Karpas-422 (cell line): ENCODE data around the gene LBX2. TPM values are rescaled to one million over a fixed set of nuclear protein-coding genes. Genes with fewer than 3 reads are reported as not detected.
A peak's percentile ranks its signal among the peaks of the same experiment; 100 is the strongest.

Experiments used
- DNase-seq: peaks from one replicate; pipeline ENCODE4 v3.0.0-alpha.2; 2015
- H2AFZ ChIP-seq: fragments of 200-600 bp; sonication (generic); 2 replicates; pipeline ENCODE4 v1.6.1; 2014; ENCODE audit warnings: antibody characterized with exemption, low read length, mixed read lengths
- H3K27ac ChIP-seq: fragments of 200-600 bp; sonication (generic); 2 replicates; pipeline ENCODE4 v1.5.1; 2014; ENCODE audit warnings: mild to moderate bottlenecking, low read length, moderate library complexity
- H3K27me3 ChIP-seq: fragments of 200-600 bp; sonication (generic); 2 replicates; pipeline ENCODE4 v1.6.1; 2014; ENCODE audit warnings: low read length, mixed read lengths
- H3K36me3 ChIP-seq: fragments of 200-600 bp; sonication (generic); 2 replicates; pipeline ENCODE4 v1.6.1; 2014; ENCODE audit warnings: low read length, mixed read lengths; ENCODE audit not compliant: insufficient read depth
- H3K4me1 ChIP-seq: fragments of 200-600 bp; sonication (generic); 2 replicates; pipeline ENCODE4 v1.6.1; 2014; ENCODE audit warnings: mild to moderate bottlenecking, low read length, mixed read lengths
- H3K4me2 ChIP-seq: fragments of 200-600 bp; sonication (generic); 2 replicates; pipeline ENCODE4 v1.6.1; 2014; ENCODE audit warnings: low read length, low read depth, mild to moderate bottlenecking; ENCODE audit not compliant: poor library complexity, severe bottlenecking
- H3K4me3 ChIP-seq: fragments of 200-600 bp; sonication (generic); 2 replicates; pipeline ENCODE4 v1.5.1; 2014; ENCODE audit warnings: mild to moderate bottlenecking, antibody characterized with exemption, low read length, mixed read lengths
- H3K79me2 ChIP-seq: fragments of 200-600 bp; sonication (generic); 2 replicates; pipeline ENCODE4 v1.6.1; 2014; ENCODE audit warnings: mild to moderate bottlenecking, low read length, mixed read lengths
- H3K9ac ChIP-seq: fragments of 200-600 bp; sonication (generic); 2 replicates; pipeline ENCODE4 v1.6.0; 2014; ENCODE audit warnings: low read length
- H3K9me2 ChIP-seq: fragments of 200-600 bp; sonication (generic), shearing (Covaris generic); replicated peaks from 2 replicates; pipeline ENCODE4 v1.6.0; 2014; ENCODE audit warnings: mild to moderate bottlenecking, low read length, moderate library complexity; ENCODE audit not compliant: insufficient read depth
- H3K9me3 ChIP-seq: fragments of 300-700, 200-600 bp; sonication (generic); 2 replicates; pipeline ENCODE4 v1.6.1; 2014; ENCODE audit warnings: low read length, mixed read lengths
- H4K20me1 ChIP-seq: fragments of 200-600 bp; sonication (generic); 2 replicates; pipeline ENCODE4 v1.6.1; 2014; ENCODE audit warnings: mild to moderate bottlenecking, antibody characterized with exemption, low read length, low read depth; ENCODE audit not compliant: insufficient read depth
- total RNA-seq: library from RNA; depleted of rRNA; stranded (reverse); fragments of >200 nt; shearing (Covaris generic); gene quantifications from 2 replicates; pipeline ENCODE4 v1.2.3, GENCODE V29; 2014; ENCODE audit warnings: low replicate concordance; rRNA removed

LBX2 gene, protein sequence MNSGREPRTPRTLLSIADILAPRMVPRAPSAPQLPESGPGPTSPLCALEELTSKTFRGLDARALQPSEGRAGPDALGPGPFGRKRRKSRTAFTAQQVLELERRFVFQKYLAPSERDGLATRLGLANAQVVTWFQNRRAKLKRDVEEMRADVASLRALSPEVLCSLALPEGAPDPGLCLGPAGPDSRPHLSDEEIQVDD
- total RNA-seq = 7.2 and 15.8 TPM in 2 replicates

DNA sequence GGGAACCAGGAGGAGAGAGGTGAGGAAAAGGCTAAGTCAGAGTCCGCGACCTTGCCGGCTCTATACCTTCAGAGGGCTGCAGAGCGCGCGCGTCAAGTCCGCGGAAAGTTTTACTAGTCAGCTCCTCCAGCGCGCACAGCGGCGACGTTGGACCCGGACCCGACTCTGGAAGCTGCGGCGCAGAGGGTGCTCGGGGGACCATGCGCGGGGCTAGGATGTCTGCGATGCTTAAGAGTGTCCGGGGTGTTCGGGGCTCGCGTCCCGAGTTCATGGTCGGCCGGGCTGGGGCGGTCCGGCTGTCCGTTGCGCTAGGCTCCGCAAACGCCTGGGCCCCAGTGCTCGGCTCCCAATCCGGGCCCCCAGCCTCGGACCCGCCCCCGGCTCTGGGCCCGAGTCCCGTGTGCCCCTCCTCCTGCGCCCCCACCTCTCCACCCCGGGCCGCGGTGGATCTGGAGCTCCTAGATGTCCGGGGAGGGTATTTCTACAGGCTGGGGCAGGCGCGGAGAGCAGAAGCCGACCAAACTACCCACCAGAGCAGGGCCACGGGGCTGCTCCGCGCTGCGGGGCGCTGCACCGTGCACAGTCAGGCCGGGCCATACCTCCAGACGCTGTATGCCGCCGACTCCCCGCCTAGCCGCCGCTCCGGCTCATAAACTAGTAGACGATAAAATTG, at the start of gene LBX2:
TSS of gene LBX2 (minus strand) at position 337 of the 673 bp plus-strand sequence. CDS start at position 271, 66 bp downstream.
- DNase-seq = no peak
- H2AFZ ChIP-seq = no peak within 1 kb of the TSS
- H3K4me1 ChIP-seq = peaks cover 32% of the 10 kb centered on the region
- H3K27me3 ChIP-seq = no peaks in the 10 kb centered on the region
- no peak within 1 kb of the TSS for H3K4me3 ChIP-seq
- peaks cover 11% of the 10 kb centered on the region for H3K79me2 ChIP-seq
- no peak within 1 kb of the TSS for H3K27ac ChIP-seq
- no peaks in the 10 kb centered on the region for H3K36me3 ChIP-seq
- no peaks in the 10 kb centered on the region for H3K9me3 ChIP-seq
- H4K20me1 ChIP-seq = no peaks in the 10 kb centered on the region
- no peaks in the 10 kb centered on the region for H3K9me2 ChIP-seq
- no peak within 1 kb of the TSS for H3K4me2 ChIP-seq
- H3K9ac ChIP-seq = no peak within 1 kb of the TSS

DNA sequence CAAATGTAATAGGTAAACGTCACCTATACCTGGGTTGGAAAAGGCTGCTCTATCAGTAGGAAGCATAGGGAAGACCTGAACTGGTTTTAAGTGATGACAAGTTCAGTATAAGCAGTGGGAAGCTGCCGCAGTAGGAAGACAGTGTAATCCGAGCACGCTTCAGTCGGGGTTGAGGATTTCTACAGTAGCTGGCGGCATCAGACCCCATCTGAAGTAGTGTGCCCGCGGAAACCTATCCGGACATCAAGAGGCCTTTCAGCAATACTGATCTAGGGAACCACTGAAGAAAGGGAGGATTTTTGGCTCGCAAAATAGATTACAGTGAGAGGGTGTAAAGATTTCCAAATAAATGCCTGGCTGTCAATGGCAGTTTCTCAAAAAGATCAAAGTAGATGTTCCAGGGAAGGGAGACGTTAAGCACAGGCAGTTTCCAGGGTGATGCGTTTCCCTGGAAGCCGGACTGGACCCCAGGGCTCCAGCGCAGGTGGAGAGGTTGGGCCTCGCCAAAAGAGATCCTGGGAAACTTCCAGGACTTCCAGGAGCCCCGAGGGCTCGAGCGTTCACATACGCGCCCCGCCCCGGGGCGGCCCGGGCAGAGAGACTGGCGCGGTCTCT, 49.0 kb upstream of the LBX2 start:
- Histone ChIP-seq H3K79me2 (no peaks in the 10 kb centered on the region), H3K4me2 (no peak overlapping the region), H3K4me1 (no peaks in the 10 kb centered on the region), H3K4me3 (no peak overlapping the region), H4K20me1 (no peaks in the 10 kb centered on the region), H3K27ac (no peak overlapping the region), H3K9me3 (no peaks in the 10 kb centered on the region), H2AFZ (no peak overlapping the region), H3K36me3 (no peaks in the 10 kb centered on the region), H3K9ac (no peak overlapping the region), H3K27me3 (no peaks in the 10 kb centered on the region), H3K9me2 (no peaks in the 10 kb centered on the region)
- no peak for DNase-seq

DNA sequence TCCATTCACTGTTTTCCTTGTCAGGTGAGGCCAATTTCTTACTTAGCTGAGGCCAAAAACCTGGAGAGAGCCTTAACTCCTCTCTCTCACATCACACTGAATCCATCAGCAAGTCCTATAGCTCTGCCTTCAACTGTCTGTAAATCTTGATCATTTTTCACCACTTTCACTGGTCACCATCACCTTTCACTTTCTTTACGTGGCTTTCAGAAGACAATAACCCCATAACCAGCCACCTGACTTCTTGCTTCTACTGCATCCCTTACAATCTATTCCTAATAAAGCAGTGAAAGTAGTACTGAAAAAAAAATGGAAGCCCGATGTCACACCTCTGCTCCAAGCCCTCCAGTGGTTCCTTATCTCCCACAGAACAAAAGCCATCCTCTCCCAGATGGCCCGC, 46.6 kb upstream of the LBX2 start:
- no peak overlapping the region for H3K4me2 ChIP-seq
- no peak overlapping the region for H3K27ac ChIP-seq
- H3K27me3 ChIP-seq = no peaks in the 10 kb centered on the region
- no peaks in the 10 kb centered on the region for H4K20me1 ChIP-seq
- H3K9me3 ChIP-seq = no peaks in the 10 kb centered on the region
- no peaks in the 10 kb centered on the region for H3K79me2 ChIP-seq
- H3K4me3 ChIP-seq = no peak overlapping the region
- no peak overlapping the region for H2AFZ ChIP-seq
- H3K36me3 ChIP-seq = no peaks in the 10 kb centered on the region
- H3K9ac ChIP-seq = no peak overlapping the region
- H3K9me2 ChIP-seq = no peaks in the 10 kb centered on the region
- DNase-seq = no peak
- no peaks in the 10 kb centered on the region for H3K4me1 ChIP-seq

DNA sequence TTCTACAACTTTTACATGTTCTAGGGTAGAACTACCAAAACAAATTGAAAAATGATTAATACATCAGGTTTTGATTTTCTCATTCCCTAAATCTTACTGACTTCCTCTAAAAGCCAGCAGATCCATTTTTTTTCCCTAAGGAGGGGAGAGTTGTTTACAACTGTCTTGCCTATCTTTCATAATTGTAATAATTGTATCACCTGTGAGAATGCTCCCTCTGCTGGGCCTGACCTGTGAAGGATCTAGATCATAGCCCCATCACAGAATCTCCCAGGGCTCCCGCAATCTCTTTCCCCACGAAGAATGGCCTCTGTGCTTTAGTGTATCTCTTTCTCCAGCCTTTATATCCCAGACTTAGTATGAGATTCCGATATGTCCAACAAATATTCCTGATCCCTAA, 45.2 kb upstream of the LBX2 start:
- Histone ChIP-seq H3K27ac (no peak overlapping the region), H3K4me1 (no peaks in the 10 kb centered on the region), H3K9ac (no peak overlapping the region), H3K27me3 (no peaks in the 10 kb centered on the region), H3K36me3 (no peaks in the 10 kb centered on the region), H2AFZ (no peak overlapping the region), H3K4me3 (no peak overlapping the region), H3K9me3 (no peaks in the 10 kb centered on the region), H4K20me1 (no peaks in the 10 kb centered on the region), H3K4me2 (no peak overlapping the region), H3K9me2 (no peaks in the 10 kb centered on the region), H3K79me2 (no peaks in the 10 kb centered on the region)
- DNase-seq = peak; percentile 75

DNA sequence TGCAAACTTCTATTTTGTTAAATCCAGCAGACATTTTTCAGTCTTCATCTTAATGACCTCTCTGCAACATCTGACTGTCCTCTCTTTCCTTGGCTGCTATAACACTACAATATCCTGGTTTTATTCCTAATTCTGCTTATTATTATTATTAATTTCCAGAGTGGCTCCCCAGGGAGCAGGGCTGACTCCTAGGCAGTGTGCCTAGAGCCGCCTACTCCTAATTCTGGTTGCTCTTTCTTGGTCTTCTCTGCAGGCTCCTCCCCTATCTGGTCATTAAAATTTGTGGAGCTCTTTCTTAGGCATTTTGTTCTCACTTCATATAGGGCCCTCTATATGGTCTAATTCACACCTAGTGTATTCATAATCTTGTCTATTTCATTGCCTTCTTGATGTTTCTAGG, 43.6 kb upstream of the LBX2 start:
- Histone ChIP-seq H3K9me2 (no peaks in the 10 kb centered on the region), H3K27ac (no peak overlapping the region), H4K20me1 (no peaks in the 10 kb centered on the region), H3K4me2 (no peak overlapping the region), H3K9ac (no peak overlapping the region), H3K4me3 (no peak overlapping the region), H3K4me1 (no peaks in the 10 kb centered on the region), H3K36me3 (no peaks in the 10 kb centered on the region), H3K27me3 (no peaks in the 10 kb centered on the region), H3K9me3 (no peaks in the 10 kb centered on the region), H2AFZ (no peak overlapping the region), H3K79me2 (no peaks in the 10 kb centered on the region)
- no peak for DNase-seq

DNA sequence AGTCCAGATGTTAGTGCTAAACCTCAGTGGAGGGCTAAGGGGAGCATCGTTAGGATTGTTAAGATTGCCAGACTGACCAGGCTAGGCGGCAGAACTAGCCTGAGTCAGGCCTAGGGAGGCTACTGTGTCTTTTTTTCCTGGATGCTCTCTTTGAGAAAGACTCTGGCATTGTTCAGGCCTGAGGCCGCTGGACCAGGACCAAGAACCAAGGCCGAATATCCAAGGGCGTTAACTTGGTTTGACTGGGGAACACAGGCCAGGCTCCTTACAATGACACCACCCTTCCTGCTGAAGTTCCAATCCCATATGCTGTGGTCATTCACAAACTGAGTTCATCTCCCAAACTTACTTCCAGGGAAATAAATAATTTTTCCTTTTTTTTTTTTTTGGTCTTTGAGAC, 40.9 kb upstream of the LBX2 start:
- no peak overlapping the region for H2AFZ ChIP-seq
- H3K27me3 ChIP-seq = no peaks in the 10 kb centered on the region
- no peaks in the 10 kb centered on the region for H3K9me2 ChIP-seq
- no peak for DNase-seq
- H3K9ac ChIP-seq = no peak overlapping the region
- H3K79me2 ChIP-seq = no peaks in the 10 kb centered on the region
- H3K4me2 ChIP-seq = no peak overlapping the region
- no peaks in the 10 kb centered on the region for H4K20me1 ChIP-seq
- H3K4me1 ChIP-seq = no peaks in the 10 kb centered on the region
- H3K9me3 ChIP-seq = no peaks in the 10 kb centered on the region
- H3K27ac ChIP-seq = no peak overlapping the region
- H3K36me3 ChIP-seq = no peaks in the 10 kb centered on the region
- no peak overlapping the region for H3K4me3 ChIP-seq

DNA sequence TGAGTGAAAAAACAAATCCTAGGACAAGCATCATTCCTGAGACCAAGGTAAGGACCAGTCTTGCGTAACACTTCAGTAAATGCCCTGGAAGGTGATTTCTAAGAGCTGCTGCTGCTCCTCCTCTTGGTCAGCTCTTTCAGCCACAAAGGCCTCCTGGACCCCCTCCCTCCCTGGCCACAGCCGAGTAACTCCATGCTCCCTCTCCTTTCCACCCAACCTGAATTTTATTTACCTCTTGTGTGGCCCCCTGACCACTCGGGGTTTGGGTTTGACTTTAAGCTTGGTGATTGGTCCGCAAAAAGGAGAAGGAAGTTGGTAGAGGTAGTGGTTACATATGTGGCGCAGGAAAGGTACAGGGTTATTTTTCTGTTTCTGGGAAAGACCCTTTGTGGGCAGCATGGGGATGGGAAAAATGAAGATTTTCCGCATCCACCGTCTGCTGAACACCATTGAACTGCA, 39.5 kb upstream of the LBX2 start:
- H3K27ac ChIP-seq = no peak overlapping the region
- H3K36me3 ChIP-seq = no peaks in the 10 kb centered on the region
- H2AFZ ChIP-seq = no peak overlapping the region
- H3K79me2 ChIP-seq = no peaks in the 10 kb centered on the region
- H3K9me2 ChIP-seq = no peaks in the 10 kb centered on the region
- H3K9ac ChIP-seq = no peak overlapping the region
- no peak for DNase-seq
- no peaks in the 10 kb centered on the region for H3K27me3 ChIP-seq
- H3K4me3 ChIP-seq = no peak overlapping the region
- no peaks in the 10 kb centered on the region for H3K4me1 ChIP-seq
- no peaks in the 10 kb centered on the region for H4K20me1 ChIP-seq
- H3K4me2 ChIP-seq = no peak overlapping the region
- H3K9me3 ChIP-seq = no peaks in the 10 kb centered on the region

DNA sequence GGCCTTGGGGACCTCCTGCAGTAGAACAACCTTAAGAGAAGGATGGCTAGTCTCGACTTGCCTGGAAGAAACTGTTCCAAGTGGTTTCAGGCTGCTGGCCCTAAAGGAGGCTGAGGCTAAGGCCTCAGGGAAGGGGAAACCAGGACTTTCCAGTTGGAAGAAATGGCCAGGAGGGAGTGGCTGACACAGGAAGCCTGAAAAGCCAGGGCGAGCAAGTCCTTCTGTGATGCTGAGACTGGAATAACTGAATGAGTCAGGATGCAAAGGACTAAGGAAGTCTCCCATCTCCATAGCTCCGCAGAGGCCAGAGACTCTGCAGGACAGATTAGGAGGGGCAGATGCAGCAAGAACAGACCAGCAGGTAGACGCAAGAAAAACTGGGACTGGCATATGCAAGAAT, 37.7 kb upstream of the LBX2 start:
- Histone ChIP-seq H3K9me2 (no peaks in the 10 kb centered on the region), H3K27ac (no peak overlapping the region), H3K9ac (no peak overlapping the region), H3K27me3 (no peaks in the 10 kb centered on the region), H3K36me3 (no peaks in the 10 kb centered on the region), H4K20me1 (no peaks in the 10 kb centered on the region), H3K9me3 (no peaks in the 10 kb centered on the region), H3K4me1 (no peaks in the 10 kb centered on the region), H2AFZ (no peak overlapping the region), H3K79me2 (no peaks in the 10 kb centered on the region), H3K4me2 (no peak overlapping the region), H3K4me3 (no peak overlapping the region)
- no peak for DNase-seq
